Measurements from ENCODE around the gene OR52I1.

DNA sequence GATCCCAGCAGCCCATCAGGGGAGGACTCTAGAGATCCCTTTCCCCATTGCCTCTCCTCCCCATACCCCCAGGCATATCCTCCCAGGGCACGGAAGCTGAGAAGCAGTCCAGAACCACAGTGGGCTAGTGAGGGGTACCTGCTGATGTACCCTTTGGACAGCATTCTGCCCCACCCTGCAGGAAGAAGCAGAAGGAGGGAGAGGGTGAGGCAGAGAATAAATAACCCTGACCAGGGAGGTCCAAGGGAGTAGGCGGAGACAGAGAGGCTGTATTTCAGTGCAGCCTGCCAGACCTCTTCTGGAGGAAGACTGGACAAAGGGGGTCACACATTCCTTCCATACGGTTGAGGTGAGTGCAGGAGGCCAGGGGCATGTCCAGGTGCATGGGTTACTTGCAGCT is 49.8 kb downstream of the OR52I1 start, which contains the start of gene OR51E1:
- TF ChIP-seq, protein P1, sequence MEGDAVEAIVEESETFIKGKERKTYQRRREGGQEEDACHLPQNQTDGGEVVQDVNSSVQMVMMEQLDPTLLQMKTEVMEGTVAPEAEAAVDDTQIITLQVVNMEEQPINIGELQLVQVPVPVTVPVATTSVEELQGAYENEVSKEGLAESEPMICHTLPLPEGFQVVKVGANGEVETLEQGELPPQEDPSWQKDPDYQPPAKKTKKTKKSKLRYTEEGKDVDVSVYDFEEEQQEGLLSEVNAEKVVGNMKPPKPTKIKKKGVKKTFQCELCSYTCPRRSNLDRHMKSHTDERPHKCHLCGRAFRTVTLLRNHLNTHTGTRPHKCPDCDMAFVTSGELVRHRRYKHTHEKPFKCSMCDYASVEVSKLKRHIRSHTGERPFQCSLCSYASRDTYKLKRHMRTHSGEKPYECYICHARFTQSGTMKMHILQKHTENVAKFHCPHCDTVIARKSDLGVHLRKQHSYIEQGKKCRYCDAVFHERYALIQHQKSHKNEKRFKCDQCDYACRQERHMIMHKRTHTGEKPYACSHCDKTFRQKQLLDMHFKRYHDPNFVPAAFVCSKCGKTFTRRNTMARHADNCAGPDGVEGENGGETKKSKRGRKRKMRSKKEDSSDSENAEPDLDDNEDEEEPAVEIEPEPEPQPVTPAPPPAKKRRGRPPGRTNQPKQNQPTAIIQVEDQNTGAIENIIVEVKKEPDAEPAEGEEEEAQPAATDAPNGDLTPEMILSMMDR (IDR thresholded peaks at IDR 0.05) = no peak
- TF ChIP-seq POLR2A (IDR thresholded peaks at IDR 0.05) = no peak

Data from Peyer's patch (tissue), 4 donors.